ENCODE measurements around the gene FEM1B.

FEM1B gene

GRCh38 chr15:68339481-68339880 is 61.9 kb downstream of the FEM1B start:
- WGBS (ENCODE audit: insufficient coverage, insufficient read length): no CpG with 5 or more reads among the region's 10 CpGs
- Histone ChIP-seq H3K4me1 (ENCODE audit: control insufficient read depth, insufficient read depth, low read length) (peaks cover 2% of the 10 kb centered on the region; the same call in 1 of the 2 replicates), H3K4me3 (ENCODE audit: low read length) (no peak overlapping the region), H3K36me3 (ENCODE audit: control insufficient read depth, insufficient read depth, low read length) (no peaks in the 10 kb centered on the region), H3K9me3 (ENCODE audit: control insufficient read depth, insufficient read depth, low read length) (no peaks in the 10 kb centered on the region), H3K27ac (ENCODE audit: low read length) (no peak overlapping the region), H3K27me3 (ENCODE audit: control insufficient read depth, insufficient read depth, low read length) (no peaks in the 10 kb centered on the region)
- no peak for DNase-seq (ENCODE audit: low read depth, low spot score)

- WGBS (ENCODE audit: insufficient coverage, insufficient read length): no CpG with 5 or more reads among the region's 15 CpGs
- Histone ChIP-seq H3K9me3 (ENCODE audit: control insufficient read depth, insufficient read depth, low read length) (no peaks in the 10 kb centered on the region), H3K4me3 (ENCODE audit: low read length) (no peak overlapping the region), H3K27ac (ENCODE audit: low read length) (no peak overlapping the region), H3K4me1 (ENCODE audit: control insufficient read depth, insufficient read depth, low read length) (0 out of 2 replicates have a peak, but pooled peaks cover 1% of the 10 kb centered on the region), H3K36me3 (ENCODE audit: control insufficient read depth, insufficient read depth, low read length) (no peaks in the 10 kb centered on the region), H3K27me3 (ENCODE audit: control insufficient read depth, insufficient read depth, low read length) (no peaks in the 10 kb centered on the region)
- DNase-seq (ENCODE audit: low read depth, low spot score): no peak
Observed at GRCh38 chr15:68340726-68341671, 63.5 kb downstream of the FEM1B start.

- Histone ChIP-seq H3K4me1 (ENCODE audit: control insufficient read depth, insufficient read depth, low read length) (0 out of 2 replicates have a peak, but pooled peaks cover 1% of the 10 kb centered on the region), H3K27me3 (ENCODE audit: control insufficient read depth, insufficient read depth, low read length) (no peaks in the 10 kb centered on the region), H3K27ac (ENCODE audit: low read length) (no peak overlapping the region), H3K4me3 (ENCODE audit: low read length) (no peak overlapping the region), H3K9me3 (ENCODE audit: control insufficient read depth, insufficient read depth, low read length) (no peaks in the 10 kb centered on the region), H3K36me3 (ENCODE audit: control insufficient read depth, insufficient read depth, low read length) (no peaks in the 10 kb centered on the region)
- no peak for DNase-seq (ENCODE audit: low read depth, low spot score)
- no CpG with 5 or more reads among the region's 17 CpGs for WGBS (ENCODE audit: insufficient coverage, insufficient read length)
Observed at GRCh38 chr15:68341760-68342725, 64.5 kb downstream of the FEM1B start.

GRCh38 chr15:68343579-68344225 is 66.2 kb downstream of the FEM1B start:
- no peaks in the 10 kb centered on the region for H3K36me3 ChIP-seq (ENCODE audit: control insufficient read depth, insufficient read depth, low read length)
- H3K27ac ChIP-seq (ENCODE audit: low read length): no peak overlapping the region
- WGBS (ENCODE audit: insufficient coverage, insufficient read length): no CpG with 5 or more reads among the region's 14 CpGs
- no peak overlapping the region for H3K4me3 ChIP-seq (ENCODE audit: low read length)
- 0 out of 2 replicates have a peak, but pooled peaks cover 1% of the 10 kb centered on the region for H3K4me1 ChIP-seq (ENCODE audit: control insufficient read depth, insufficient read depth, low read length)
- no peaks in the 10 kb centered on the region for H3K9me3 ChIP-seq (ENCODE audit: control insufficient read depth, insufficient read depth, low read length)
- DNase-seq (ENCODE audit: low read depth, low spot score): no peak
- no peaks in the 10 kb centered on the region for H3K27me3 ChIP-seq (ENCODE audit: control insufficient read depth, insufficient read depth, low read length)

- no CpG with 5 or more reads among the region's 7 CpGs for WGBS (ENCODE audit: insufficient coverage, insufficient read length)
- Histone ChIP-seq H3K27me3 (ENCODE audit: control insufficient read depth, insufficient read depth, low read length) (no peaks in the 10 kb centered on the region), H3K9me3 (ENCODE audit: control insufficient read depth, insufficient read depth, low read length) (no peaks in the 10 kb centered on the region), H3K27ac (ENCODE audit: low read length) (no peak overlapping the region), H3K4me3 (ENCODE audit: low read length) (no peak overlapping the region), H3K36me3 (ENCODE audit: control insufficient read depth, insufficient read depth, low read length) (no peaks in the 10 kb centered on the region), H3K4me1 (ENCODE audit: control insufficient read depth, insufficient read depth, low read length) (0 out of 2 replicates have a peak, but pooled peaks cover 1% of the 10 kb centered on the region)
- no peak for DNase-seq (ENCODE audit: low read depth, low spot score)
Observed at GRCh38 chr15:68344600-68344999, 67.1 kb downstream of the FEM1B start.
